ENCODE results near the gene TRIM2.

GRCh38 chr4:153233761-153234371 lies 29.6 kb downstream of the TRIM2 start:
- TF ChIP-seq CTCF (optimal IDR thresholded peaks at IDR 0.05 in 1 of 3, IDR thresholded peaks at IDR 0.05 in 1 of 3, conservative IDR thresholded peaks at IDR 0.05 in 1 of 3; ENCODE audit: extremely low read depth in 1 of 3, insufficient read depth in 2 of 3, low read length in 3 of 3) = no peak
- TF ChIP-seq EZH2 (IDR thresholded peaks at IDR 0.05; ENCODE audit: low read length) = no peak
